Breast epithelium (tissue), 4 donors: ENCODE data around the gene GPLD1. TPM values are rescaled to one million over a fixed set of nuclear protein-coding genes. Genes with fewer than 3 reads are reported as not detected.

Experiments
- DNase-seq, 2 donors: peaks; one replicate each; pipeline ENCODE4 v3.0.0-alpha.2; 2019; ENCODE audit warnings: low spot score in 2 of 2
- H3K27ac ChIP-seq, 2 donors: fragments of 200-600 bp; sonication (generic) in 1 of 2; one replicate each; pipeline ENCODE4 v1.5.1; 2016 to 2019; ENCODE audit warnings: mild to moderate bottlenecking in 1 of 2
- H3K27me3 ChIP-seq, 2 donors: fragments of 200-600 bp; sonication (generic) in 1 of 2; one replicate each; pipeline versions ENCODE4 v1.5.1 to v1.6.0; 2017 to 2019; ENCODE audit warnings: control low read depth in 1 of 2, mild to moderate bottlenecking in 1 of 2
- H3K36me3 ChIP-seq: fragments of 200-600 bp; one replicate; pipeline ENCODE4 v1.5.1; 2019
- H3K4me1 ChIP-seq, 2 donors: fragments of 200-600 bp; sonication (generic); one replicate each; pipeline ENCODE4 v1.5.1; 2016 to 2019; ENCODE audit warnings: control low read depth in 1 of 2
- H3K4me3 ChIP-seq, 3 donors: fragments of 200-600 bp; sonication (generic); 1 replicate in 2 of 3; 2 replicates in 1 of 3; pipeline ENCODE4 v1.5.1; 2016 to 2019; ENCODE audit warnings: mild to moderate bottlenecking in 3 of 3, moderate library complexity in 2 of 3
- H3K9me3 ChIP-seq, 2 donors: fragments of 200-600 bp; sonication (generic) in 1 of 2; one replicate each; pipeline ENCODE4 v1.5.1; 2016 to 2019; ENCODE audit warnings: control low read depth in 1 of 2
- CTCF ChIP-seq, 3 donors: fragments of 450-650 bp; IDR thresholded peaks; one replicate each; pipeline ENCODE4 v1.5.1; 2016 to 2017; ENCODE audit warnings: antibody characterized with exemption in 3 of 3, mild to moderate bottlenecking in 3 of 3, moderate library complexity in 3 of 3
- POLR2A ChIP-seq: fragments of 450-650 bp; IDR thresholded peaks from one replicate; pipeline ENCODE4 v1.6.1; 2016; ENCODE audit warnings: antibody characterized with exemption, mild to moderate bottlenecking, moderate library complexity
- POLR2AphosphoS5 ChIP-seq, 3 donors: sonication (generic); formaldehyde crosslinking; IDR thresholded peaks; one replicate each; pipeline ENCODE4 v1.6.1; 2017; ENCODE audit warnings: antibody characterized with exemption in 3 of 3
- intact Hi-C: fragments of 100-400 bp; cut with DNase I; formaldehyde crosslinking; loops from one replicate; pipeline ENCODE4 v1.15.1; 2023; ENCODE audit warnings: low total_unique reads
- total RNA-seq, 3 donors: library from RNA; depleted of rRNA; stranded (reverse); fragments of >200 nt; gene quantifications; one replicate each; pipeline ENCODE4 v1.1.0, GENCODE V29; 2016

The GPLD1 gene
- total RNA-seq, 3 donors from 2014 or later: 1.3 to 7.7 (median 2.5) TPM

- Histone ChIP-seq H3K4me1 (no peaks in the 10 kb centered on the region), H3K27me3 (no peaks in the 10 kb centered on the region), H3K9me3 (no peaks in the 10 kb centered on the region), H3K4me3 (no peak overlapping the region), H3K36me3 (no peaks in the 10 kb centered on the region), H3K27ac (no peak overlapping the region)
- TF ChIP-seq POLR2AphosphoS5 (IDR thresholded peaks at IDR 0.05) (no peak), POLR2A (no peak), CTCF (IDR thresholded peaks at IDR 0.05) (no peak)
- no peak for DNase-seq
- intact Hi-C loops: no loop called here
Observed at GRCh38 chr6:24490948-24491347, 1.6 kb upstream of the GPLD1 start.

GRCh38 chr6:24489881-24490280, 503 bp upstream of the GPLD1 start:
- intact Hi-C loops: no loop called here
- no peak for DNase-seq
- Histone ChIP-seq H3K9me3 (no peaks in the 10 kb centered on the region), H3K4me3 (no peak overlapping the region), H3K4me1 (no peaks in the 10 kb centered on the region), H3K27ac (no peak overlapping the region), H3K27me3 (no peaks in the 10 kb centered on the region), H3K36me3 (no peaks in the 10 kb centered on the region)
- TF ChIP-seq CTCF (IDR thresholded peaks at IDR 0.05) (no peak), POLR2A (no peak), POLR2AphosphoS5 (IDR thresholded peaks at IDR 0.05) (no peak)

GRCh38 chr6:24486065-24486464, 3.3 kb downstream of the GPLD1 start:
- intact Hi-C loops: no loop called here
- Histone ChIP-seq H3K36me3 (no peaks in the 10 kb centered on the region), H3K27me3 (no peaks in the 10 kb centered on the region), H3K27ac (no peak overlapping the region), H3K4me1 (no peaks in the 10 kb centered on the region), H3K9me3 (no peaks in the 10 kb centered on the region), H3K4me3 (no peak overlapping the region)
- no peak for DNase-seq
- TF ChIP-seq CTCF (IDR thresholded peaks at IDR 0.05): no peak

- TF ChIP-seq POLR2AphosphoS5 (IDR thresholded peaks at IDR 0.05) (no peak), POLR2A (no peak), CTCF (IDR thresholded peaks at IDR 0.05) (no peak)
- intact Hi-C loops: no loop called here
- no peak overlapping the region for H3K27ac ChIP-seq
- H3K9me3 ChIP-seq: no peaks in the 10 kb centered on the region
- H3K27me3 ChIP-seq: no peaks in the 10 kb centered on the region
- no peaks in the 10 kb centered on the region for H3K36me3 ChIP-seq
- no peak overlapping the region for H3K4me3 ChIP-seq
- H3K4me1 ChIP-seq: no peaks in the 10 kb centered on the region
- no peak for DNase-seq
Observed at GRCh38 chr6:24484657-24485323, 4.6 kb downstream of the GPLD1 start.

GRCh38 chr6:24481449-24481848, 7.9 kb downstream of the GPLD1 start:
- H3K27ac ChIP-seq: no peak overlapping the region
- intact Hi-C loops: no loop called here
- no peaks in the 10 kb centered on the region for H3K27me3 ChIP-seq
- TF ChIP-seq CTCF (IDR thresholded peaks at IDR 0.05) (no peak), POLR2A (no peak), POLR2AphosphoS5 (IDR thresholded peaks at IDR 0.05) (no peak)
- no peak overlapping the region for H3K4me3 ChIP-seq
- H3K9me3 ChIP-seq: no peaks in the 10 kb centered on the region
- no peaks in the 10 kb centered on the region for H3K36me3 ChIP-seq
- no peak for DNase-seq
- no peaks in the 10 kb centered on the region for H3K4me1 ChIP-seq
